Left renal cortex interstitium (tissue), 4 donors: ENCODE data around the gene SFRP5. TPM values are rescaled to one million over a fixed set of nuclear protein-coding genes. Genes with fewer than 3 reads are reported as not detected.

Source experiments
- polyA plus RNA-seq, 4 donors: library from polyadenylated mRNA; unstranded; fragments of 120-200 nt; gene quantifications; one replicate each; pipeline ENCODE4 v1.2.1, GENCODE V29; 2013; ENCODE audit not compliant: insufficient read length in 4 of 4

The SFRP5 gene
- polyA plus RNA-seq, 4 donors = 0.08 to 0.16 (median 0.10) TPM; not detected in 1

Other genes starting within 250 kb of the SFRP5 start
- under 1 TPM; 0.38 to 0.56 (median 0.51) TPM for gene ANKRD2, start 199.2 kb downstream of the SFRP5 start, polyA plus RNA-seq
- 10 to 100 TPM; 33.5 to 63.1 (median 47.4) TPM for gene HOGA1, start 187.6 kb downstream of the SFRP5 start, polyA plus RNA-seq
- 1 to 10 TPM in 1 of 4 donors, under 1 TPM in 3; 0.29 to 1.2 (median 0.60) TPM for gene C10orf62, start 182.3 kb downstream of the SFRP5 start, polyA plus RNA-seq
- gene MORN4, start 138.5 kb downstream of the SFRP5 start, polyA plus RNA-seq = 10 to 100 TPM; 21.7 to 27.2 (median 23.0) TPM
- 10 to 100 TPM; 17.7 to 21.7 (median 21.4) TPM for gene PI4K2A, start 131.3 kb downstream of the SFRP5 start, polyA plus RNA-seq
- gene AVPI1, start 84.8 kb downstream of the SFRP5 start, polyA plus RNA-seq = 1 to 10 TPM; 4.1 to 5.0 (median 4.7) TPM
- gene MARVELD1, start 58.3 kb downstream of the SFRP5 start, polyA plus RNA-seq = 10 to 100 TPM; 37.3 to 54.7 (median 45.3) TPM
- gene ZFYVE27, start 34.9 kb downstream of the SFRP5 start, polyA plus RNA-seq = 10 to 100 TPM; 20.2 to 40.5 (median 30.3) TPM
- gene GOLGA7B, start 77.8 kb upstream of the SFRP5 start, polyA plus RNA-seq = 1 to 10 TPM in 2 of 4 donors, under 1 TPM in 2; 0.19 to 1.5 (median 0.92) TPM